NOMO-1 treated with dmso at 0.1 percent for 144 hours (cell line): ENCODE results near the gene FLVCR2.

Experiments
- DNase-seq: peaks from one replicate; lab custom pipeline; 2025; ENCODE audit not compliant: unreplicated experiment; lab: John Stamatoyannopoulos, UW

Gene FLVCR2

GRCh38 chr14:75554482-75554881, 23.9 kb upstream of the FLVCR2 start:
- DNase-seq: no peak

GRCh38 chr14:75558440-75558839, 20.0 kb upstream of the FLVCR2 start:
- no peak for DNase-seq

GRCh38 chr14:75559045-75559444, 19.4 kb upstream of the FLVCR2 start:
- no peak for DNase-seq

- peak; percentile 56 for DNase-seq
These were observed 18.8 kb upstream of the FLVCR2 start for GRCh38 chr14:75559451-75560222.

- DNase-seq: no peak
These were observed 17.4 kb upstream of the FLVCR2 start for GRCh38 chr14:75561013-75561432.

GRCh38 chr14:75562089-75562488, 16.3 kb upstream of the FLVCR2 start:
- no peak for DNase-seq

GRCh38 chr14:75562489-75562888, 15.9 kb upstream of the FLVCR2 start:
- no peak for DNase-seq

- no peak for DNase-seq
These were observed 14.5 kb upstream of the FLVCR2 start for GRCh38 chr14:75563931-75564330.

GRCh38 chr14:75565056-75565455, 13.4 kb upstream of the FLVCR2 start:
- DNase-seq: no peak

- DNase-seq: no peak
These were observed 12.1 kb upstream of the FLVCR2 start for GRCh38 chr14:75566321-75566720.

- no peak for DNase-seq
These were observed 11.7 kb upstream of the FLVCR2 start for GRCh38 chr14:75566752-75567151.

- no peak for DNase-seq
These were observed 10.3 kb upstream of the FLVCR2 start for GRCh38 chr14:75568140-75568539.

- DNase-seq: no peak
These were observed 9.6 kb upstream of the FLVCR2 start for GRCh38 chr14:75568791-75569190.

GRCh38 chr14:75570797-75571196, 7.6 kb upstream of the FLVCR2 start:
- no peak for DNase-seq

GRCh38 chr14:75572104-75572503, 6.3 kb upstream of the FLVCR2 start:
- DNase-seq: no peak

GRCh38 chr14:75577090-75577489, 1.3 kb upstream of the FLVCR2 start:
- DNase-seq: no peak

- peak; percentile 79 for DNase-seq
These were observed 705 bp upstream of the FLVCR2 start for GRCh38 chr14:75577729-75578101.

GRCh38 chr14:75578786-75579337, 442 bp downstream of the FLVCR2 start:
- no peak for DNase-seq

- DNase-seq: no peak
These were observed 981 bp downstream of the FLVCR2 start for GRCh38 chr14:75579338-75579864.

GRCh38 chr14:75579882-75580281, 1.5 kb downstream of the FLVCR2 start:
- DNase-seq: no peak

- DNase-seq: no peak
These were observed 9.0 kb downstream of the FLVCR2 start for GRCh38 chr14:75587388-75587787.

- DNase-seq: no peak
These were observed 11.5 kb downstream of the FLVCR2 start for GRCh38 chr14:75589931-75590330.
